H1 (cell line): Measurements from ENCODE around the gene STXBP6.

Experiments used
- ASH2L ChIP-seq: fragments of 200-600, 300-600 bp; sonication (generic); IDR thresholded peaks from one replicate; pipeline ENCODE4 v1.7.1; 2017; ENCODE audit warnings: low read length
- ATF2 ChIP-seq: IDR thresholded peaks from 2 replicates; pipeline ENCODE4 v1.6.1; 2012; ENCODE audit warnings: low read length, inconsistent platforms
- CTCF ChIP-seq, 3 experiments: IDR thresholded peaks; 1 replicate in 2 of 3; 2 replicates in 1 of 3; pipeline versions ENCODE4 v1.5.1 to v1.6.1; 2011; ENCODE audit warnings: low read length in 3 of 3, mild to moderate bottlenecking in 3 of 3, inconsistent platforms in 2 of 3, low read depth in 1 of 3, moderate library complexity in 1 of 3; ENCODE audit not compliant: insufficient read depth in 1 of 3; ENCODE audit errors: control extremely low read depth in 1 of 3
- JUN ChIP-seq: IDR thresholded peaks from 2 replicates; pipeline ENCODE4 v1.6.1; 2011; ENCODE audit warnings: low read depth, mild to moderate bottlenecking, improper control_type of control experiment, low read length
- RFX5 ChIP-seq: IDR thresholded peaks from 2 replicates; pipeline ENCODE4 v1.6.1; 2011; ENCODE audit warnings: low read depth, low read length, improper control_type of control experiment, borderline replicate concordance
- TEAD4 ChIP-seq: IDR thresholded peaks from 2 replicates; pipeline ENCODE4 v1.6.1; 2012; ENCODE audit warnings: low read depth, low read length, inconsistent platforms, mixed read lengths
- YY1 ChIP-seq: IDR thresholded peaks from 2 replicates; pipeline ENCODE4 v1.6.1; 2011; ENCODE audit warnings: low read depth, mild to moderate bottlenecking, low read length
- TF ChIP-seq, protein P1 (sequence below): IDR thresholded peaks from 2 replicates; pipeline ENCODE4 v1.6.1; 2012; ENCODE audit warnings: inconsistent platforms

DNA sequence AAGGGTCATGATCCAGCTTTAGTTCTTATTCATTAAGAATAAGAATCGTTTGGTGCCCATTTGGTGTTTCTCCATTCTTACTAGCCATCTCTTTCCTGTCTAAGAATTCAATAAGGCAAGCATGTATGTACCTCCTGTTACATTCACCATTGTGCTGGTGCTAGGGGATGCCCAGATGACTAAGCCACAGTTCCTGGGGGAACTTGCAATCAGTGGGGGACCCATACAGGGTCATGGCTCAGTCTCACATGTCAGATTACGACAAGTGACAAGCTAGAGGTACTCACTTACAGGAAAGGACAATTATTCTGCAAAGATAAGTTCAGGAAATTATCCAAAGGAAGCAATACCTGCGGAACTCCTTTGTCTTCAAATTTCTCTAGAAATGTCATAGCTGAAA, 125.4 kb downstream of the STXBP6 start:
- TF ChIP-seq, protein P1, sequence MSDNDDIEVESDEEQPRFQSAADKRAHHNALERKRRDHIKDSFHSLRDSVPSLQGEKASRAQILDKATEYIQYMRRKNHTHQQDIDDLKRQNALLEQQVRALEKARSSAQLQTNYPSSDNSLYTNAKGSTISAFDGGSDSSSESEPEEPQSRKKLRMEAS, result no peak
- no peak for TF ChIP-seq JUN
- no peak for TF ChIP-seq ASH2L
- TF ChIP-seq CTCF (IDR thresholded peaks at IDR 0.05; ENCODE audit: control extremely low read depth in 1 of 3, insufficient read depth in 1 of 3, low read depth in 1 of 3, low read length in 3 of 3), result no peak
- TF ChIP-seq YY1, result no peak
- no peak for TF ChIP-seq RFX5
- no peak for TF ChIP-seq TEAD4
- no peak for TF ChIP-seq ATF2
